ENCODE measurements around the gene IRF2BP1.

Gene IRF2BP1

DNA sequence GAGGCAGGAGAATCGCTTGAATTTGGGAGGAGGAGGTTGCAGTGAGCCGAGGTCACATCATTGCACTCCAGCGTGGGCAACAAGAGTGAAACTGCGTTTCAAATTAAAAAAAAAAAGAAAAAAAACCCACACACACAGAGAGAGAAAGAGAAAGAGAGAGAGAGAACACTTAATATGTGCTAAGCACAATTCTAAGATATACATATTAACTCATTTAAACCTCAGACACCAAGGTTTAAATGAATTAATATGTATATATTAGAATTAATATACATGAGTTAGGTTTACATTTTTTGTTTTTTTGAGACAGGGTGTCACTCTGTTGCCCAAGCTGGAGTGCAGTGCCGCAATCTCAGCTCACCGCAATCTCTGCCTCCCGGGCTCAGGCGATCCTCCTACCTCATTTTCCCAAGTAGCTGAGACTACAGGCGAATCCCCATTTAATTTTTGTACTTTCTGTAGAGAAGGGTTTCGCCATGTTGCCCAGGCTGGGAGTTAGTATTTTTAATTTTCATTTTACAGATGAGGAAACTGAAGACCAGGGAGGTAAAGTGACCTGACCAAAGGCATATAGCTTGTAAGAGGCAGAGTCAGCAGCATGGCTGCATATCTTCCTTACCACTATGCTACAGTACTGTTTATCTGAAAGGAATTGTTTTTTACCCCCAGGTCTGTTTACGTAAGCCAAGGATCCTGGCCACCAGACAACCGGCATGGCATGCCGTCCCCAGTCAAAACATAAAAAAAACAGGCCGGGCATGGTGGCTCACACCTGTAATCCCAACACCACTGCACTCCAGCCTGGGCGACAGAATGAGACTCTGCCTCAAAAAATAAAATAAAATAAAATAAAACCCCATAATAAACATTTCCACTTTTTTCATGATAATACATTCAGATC is 25.3 kb downstream of the IRF2BP1 start:
- no peak for TF ChIP-seq TAF1 (IDR thresholded peaks at IDR 0.05; ENCODE audit: borderline replicate concordance, insufficient read depth, low read length)
- no peak for TF ChIP-seq POLR2AphosphoS5 (IDR thresholded peaks at IDR 0.05; ENCODE audit: low read depth, low read length)
- TF ChIP-seq, protein P1, sequence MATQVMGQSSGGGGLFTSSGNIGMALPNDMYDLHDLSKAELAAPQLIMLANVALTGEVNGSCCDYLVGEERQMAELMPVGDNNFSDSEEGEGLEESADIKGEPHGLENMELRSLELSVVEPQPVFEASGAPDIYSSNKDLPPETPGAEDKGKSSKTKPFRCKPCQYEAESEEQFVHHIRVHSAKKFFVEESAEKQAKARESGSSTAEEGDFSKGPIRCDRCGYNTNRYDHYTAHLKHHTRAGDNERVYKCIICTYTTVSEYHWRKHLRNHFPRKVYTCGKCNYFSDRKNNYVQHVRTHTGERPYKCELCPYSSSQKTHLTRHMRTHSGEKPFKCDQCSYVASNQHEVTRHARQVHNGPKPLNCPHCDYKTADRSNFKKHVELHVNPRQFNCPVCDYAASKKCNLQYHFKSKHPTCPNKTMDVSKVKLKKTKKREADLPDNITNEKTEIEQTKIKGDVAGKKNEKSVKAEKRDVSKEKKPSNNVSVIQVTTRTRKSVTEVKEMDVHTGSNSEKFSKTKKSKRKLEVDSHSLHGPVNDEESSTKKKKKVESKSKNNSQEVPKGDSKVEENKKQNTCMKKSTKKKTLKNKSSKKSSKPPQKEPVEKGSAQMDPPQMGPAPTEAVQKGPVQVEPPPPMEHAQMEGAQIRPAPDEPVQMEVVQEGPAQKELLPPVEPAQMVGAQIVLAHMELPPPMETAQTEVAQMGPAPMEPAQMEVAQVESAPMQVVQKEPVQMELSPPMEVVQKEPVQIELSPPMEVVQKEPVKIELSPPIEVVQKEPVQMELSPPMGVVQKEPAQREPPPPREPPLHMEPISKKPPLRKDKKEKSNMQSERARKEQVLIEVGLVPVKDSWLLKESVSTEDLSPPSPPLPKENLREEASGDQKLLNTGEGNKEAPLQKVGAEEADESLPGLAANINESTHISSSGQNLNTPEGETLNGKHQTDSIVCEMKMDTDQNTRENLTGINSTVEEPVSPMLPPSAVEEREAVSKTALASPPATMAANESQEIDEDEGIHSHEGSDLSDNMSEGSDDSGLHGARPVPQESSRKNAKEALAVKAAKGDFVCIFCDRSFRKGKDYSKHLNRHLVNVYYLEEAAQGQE (IDR thresholded peaks at IDR 0.05; ENCODE audit: insufficient read depth in 1 of 2, low read depth in 2 of 2, low read length in 2 of 2): no peak
- TF ChIP-seq FOXP2 (optimal IDR thresholded peaks at IDR 0.05; ENCODE audit: borderline replicate concordance, extremely low read depth, extremely low read length, insufficient read depth): no peak
- no peak for TF ChIP-seq SIN3A (IDR thresholded peaks at IDR 0.05; ENCODE audit: borderline replicate concordance, insufficient read depth, low read length)

DNA sequence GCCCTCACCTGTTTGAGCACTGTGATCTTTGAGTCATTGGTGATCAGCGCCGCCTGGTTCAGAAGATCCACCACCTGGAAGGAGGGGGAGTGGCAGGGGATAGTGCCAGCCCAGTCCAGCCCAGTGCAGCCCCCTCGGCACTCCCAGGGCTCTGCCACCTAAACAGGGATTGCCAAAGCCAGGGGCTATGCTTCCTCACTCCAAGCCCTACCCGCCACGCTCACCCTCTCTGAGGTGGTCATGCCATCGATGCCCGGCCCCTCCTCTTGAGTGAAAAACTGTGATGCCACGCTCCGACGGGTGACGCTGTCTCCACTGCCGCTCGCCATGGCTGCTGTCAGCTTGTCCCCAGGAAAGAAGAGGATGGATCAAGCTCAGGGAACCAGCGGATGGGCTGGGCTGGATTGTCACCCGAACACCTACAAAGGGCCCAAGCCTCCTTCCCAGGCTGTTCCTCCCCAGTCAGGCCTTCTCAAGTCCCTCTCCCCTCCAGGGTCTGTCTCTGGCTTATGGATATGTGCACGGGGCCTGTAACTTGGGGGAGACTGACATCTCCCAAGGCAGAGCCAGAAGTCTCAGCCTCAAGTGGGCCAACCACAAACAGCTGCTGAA is 31.7 kb downstream of the IRF2BP1 start:
- TF ChIP-seq POLR2AphosphoS5 (IDR thresholded peaks at IDR 0.05; ENCODE audit: low read depth, low read length): no peak
- no peak for TF ChIP-seq SIN3A (IDR thresholded peaks at IDR 0.05; ENCODE audit: borderline replicate concordance, insufficient read depth, low read length)

DNA sequence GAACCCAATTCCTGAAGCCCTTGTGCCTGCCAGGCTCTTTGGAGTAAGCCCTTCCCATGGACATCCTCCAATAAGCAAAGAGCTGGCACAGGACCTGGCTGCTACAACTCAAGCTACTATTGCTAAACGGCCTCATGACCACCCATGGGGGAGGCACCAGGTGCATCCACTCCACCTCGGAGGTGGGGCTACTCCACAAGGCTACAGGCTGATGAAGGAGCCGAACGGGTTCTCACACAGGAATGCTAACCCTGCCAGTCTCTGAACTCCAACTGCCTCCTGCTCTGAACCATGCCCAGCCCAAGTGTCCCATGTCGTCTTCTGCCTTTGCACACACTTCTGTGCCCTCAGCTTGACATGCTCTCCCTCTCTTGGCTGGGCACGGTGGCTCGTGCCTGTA is 33.0 kb downstream of the IRF2BP1 start:
- TF ChIP-seq FOXP2 (optimal IDR thresholded peaks at IDR 0.05; ENCODE audit: borderline replicate concordance, extremely low read depth, extremely low read length, insufficient read depth) (no peak), SIN3A (IDR thresholded peaks at IDR 0.05; ENCODE audit: borderline replicate concordance, insufficient read depth, low read length) (no peak), TAF1 (IDR thresholded peaks at IDR 0.05; ENCODE audit: borderline replicate concordance, insufficient read depth, low read length) (no peak), POLR2AphosphoS5 (IDR thresholded peaks at IDR 0.05; ENCODE audit: low read depth, low read length) (no peak)
- TF ChIP-seq, protein P1 (IDR thresholded peaks at IDR 0.05; ENCODE audit: insufficient read depth in 1 of 2, low read depth in 2 of 2, low read length in 2 of 2): no peak

DNA sequence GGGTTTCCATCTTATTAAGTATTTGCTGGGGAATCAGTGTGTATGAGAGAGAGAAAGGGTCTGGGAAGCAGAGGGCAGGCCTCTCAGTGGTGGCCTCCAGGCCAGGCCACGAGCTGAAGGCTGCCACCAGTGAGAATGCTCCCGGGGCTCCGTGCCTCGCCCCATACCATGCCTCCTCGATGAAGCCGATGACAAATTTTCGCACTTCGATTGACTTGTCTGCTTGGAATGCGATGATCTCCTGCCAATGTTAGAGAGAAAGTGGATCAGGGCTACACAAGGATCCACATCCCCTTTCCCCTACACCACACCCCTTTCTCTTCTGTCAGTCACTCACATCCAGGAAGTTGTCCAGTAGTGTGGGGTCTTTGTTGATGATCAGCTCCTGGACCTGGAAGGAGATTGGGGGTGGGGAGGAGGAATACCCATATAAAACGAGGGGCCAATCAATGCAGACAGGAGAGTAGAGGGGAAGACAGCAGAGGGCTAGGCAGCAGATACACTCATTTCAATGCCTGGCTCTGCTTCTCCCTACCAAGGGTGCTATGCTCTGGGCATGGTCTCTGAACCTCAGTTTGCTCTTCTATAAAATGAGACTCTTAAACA is 33.7 kb downstream of the IRF2BP1 start:
- TF ChIP-seq SIN3A (IDR thresholded peaks at IDR 0.05; ENCODE audit: borderline replicate concordance, insufficient read depth, low read length) (no peak), FOXP2 (optimal IDR thresholded peaks at IDR 0.05; ENCODE audit: borderline replicate concordance, extremely low read depth, extremely low read length, insufficient read depth) (no peak), TAF1 (IDR thresholded peaks at IDR 0.05; ENCODE audit: borderline replicate concordance, insufficient read depth, low read length) (no peak), POLR2AphosphoS5 (IDR thresholded peaks at IDR 0.05; ENCODE audit: low read depth, low read length) (no peak)
- TF ChIP-seq, protein P1 (IDR thresholded peaks at IDR 0.05; ENCODE audit: insufficient read depth in 1 of 2, low read depth in 2 of 2, low read length in 2 of 2): no peak

DNA sequence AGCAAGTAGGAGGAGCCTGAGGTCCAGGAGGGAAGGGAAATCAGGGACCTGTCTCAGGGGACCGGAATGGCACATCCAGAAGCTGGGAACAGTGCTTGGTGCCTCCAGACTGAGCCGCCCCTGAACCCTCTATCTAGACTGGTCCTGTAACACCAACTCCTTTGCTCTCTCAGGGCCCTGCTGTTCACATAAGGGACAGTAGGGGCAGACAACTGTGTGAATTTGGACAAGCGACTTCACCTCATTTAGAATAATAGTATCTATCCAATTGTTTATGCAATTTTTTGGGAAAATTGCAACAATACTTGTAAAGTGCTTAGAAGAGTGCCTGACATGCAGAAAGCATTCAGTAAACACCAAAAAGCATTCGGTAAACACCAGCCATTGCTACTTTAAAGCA is 37.0 kb downstream of the IRF2BP1 start:
- TF ChIP-seq POLR2AphosphoS5 (IDR thresholded peaks at IDR 0.05; ENCODE audit: low read depth, low read length): no peak
- no peak for TF ChIP-seq FOXP2 (optimal IDR thresholded peaks at IDR 0.05; ENCODE audit: borderline replicate concordance, extremely low read depth, extremely low read length, insufficient read depth)
- no peak for TF ChIP-seq SIN3A (IDR thresholded peaks at IDR 0.05; ENCODE audit: borderline replicate concordance, insufficient read depth, low read length)
- TF ChIP-seq, protein P1 (IDR thresholded peaks at IDR 0.05; ENCODE audit: insufficient read depth in 1 of 2, low read depth in 2 of 2, low read length in 2 of 2): no peak
- TF ChIP-seq TAF1 (IDR thresholded peaks at IDR 0.05; ENCODE audit: borderline replicate concordance, insufficient read depth, low read length): no peak
